K562 (cell line): ENCODE data around the gene WBP1L. TPM values are rescaled to one million over a fixed set of nuclear protein-coding genes. Genes with fewer than 3 reads are reported as not detected.

Experiments
- ATAC-seq: fragments of 200-7000 bp; cut with Tn5 transposase; 3 replicates; pipeline ENCODE4 v1.9.1; 2020; ENCODE audit warnings: moderate library complexity
- BruUV-seq: library from RNA; stranded (reverse); fragments of 400-500 nt; replicated peaks from 2 replicates; lab custom pipeline; 2021; lab: Mats Ljungman, UMichigan
- CTCF ChIA-PET: fragments of 300-600 bp; formaldehyde crosslinking; extraction: SDS; loops from one replicate; lab custom pipeline; 2021; ENCODE audit warnings: low intra/inter-chr PET ratio; lab: Yijun Ruan, JAX
- POLR2A ChIA-PET: fragments of 300-600, 350-650 bp; sonication (Branson Sonifier 250); formaldehyde crosslinking; extraction: SDS; loops from one replicate; lab custom pipeline; 2021; ENCODE audit warnings: antibody characterized with exemption, inconsistent platforms; lab: Yijun Ruan, JAX
- DNase-seq, 4 experiments: peaks; one replicate each; pipeline versions ENCODE4 v3.0.0 to v3.0.0-alpha.2; 2011 to 2018; ENCODE audit warnings: low spot score in 3 of 4, mixed read lengths in 3 of 4; ENCODE audit errors: extremely low read depth in 1 of 4
- FAIRE-seq: peaks from 2 replicates; lab custom pipeline; 2011; peaks lifted over from hg19 to GRCh38; lab: Jason Lieb, UNC
- H2AFZ ChIP-seq: 2 replicates; pipeline ENCODE4 v1.6.0; 2011; ENCODE audit warnings: low read depth, low read length, control low read depth, inconsistent platforms
- H3K27ac ChIP-seq: fragments of 200-600 bp; 3 replicates; pipeline ENCODE4 v1.8.0; 2011; ENCODE audit warnings: low read depth, mild to moderate bottlenecking, control low read depth, inconsistent platforms, low read length, moderate library complexity, mixed read lengths; ENCODE audit errors: extremely low read depth
- H3K27me3 ChIP-seq, 2 experiments: fragments of 300-600 bp in 1 of 2; 2 replicates in 1 of 2; 3 replicates in 1 of 2; pipeline versions ENCODE4 v1.6.0 to v1.8.0; 2011; ENCODE audit warnings: inconsistent platforms in 2 of 2, low read length in 2 of 2, mild to moderate bottlenecking in 1 of 2, mixed read lengths in 1 of 2, moderate library complexity in 1 of 2; ENCODE audit not compliant: control insufficient read depth in 2 of 2, insufficient read depth in 2 of 2
- H3K36me3 ChIP-seq: fragments of 300-600 bp; 3 replicates; pipeline ENCODE4 v1.8.0; 2011; ENCODE audit warnings: mild to moderate bottlenecking, low read length, inconsistent platforms; ENCODE audit not compliant: control insufficient read depth, insufficient read depth
- H3K4me1 ChIP-seq, 2 experiments: fragments of 200-600 bp in 1 of 2; replicated peaks in 1 of 2; 2 replicates in 1 of 2; 3 replicates in 1 of 2; pipeline versions ENCODE4 v1.5.1 to v1.8.0; 2011; ENCODE audit warnings: inconsistent platforms in 2 of 2, low read length in 2 of 2, mild to moderate bottlenecking in 1 of 2, mixed read lengths in 1 of 2, moderate library complexity in 1 of 2; ENCODE audit not compliant: control insufficient read depth in 2 of 2, insufficient read depth in 2 of 2
- H3K4me2 ChIP-seq: 2 replicates; pipeline ENCODE4 v1.6.1; 2011; ENCODE audit warnings: low read length, control low read depth, inconsistent platforms, mixed read lengths; ENCODE audit not compliant: insufficient read depth
- H3K4me3 ChIP-seq: fragments of 200-600 bp; sonication (generic), shearing (Covaris generic); 2 replicates; pipeline ENCODE4 v1.5.1; 2016; ENCODE audit warnings: control low read depth, inconsistent platforms
- H3K79me2 ChIP-seq: fragments of 200-600 bp; 3 replicates; pipeline ENCODE4 v1.8.0; 2011; ENCODE audit warnings: low read length, inconsistent platforms; ENCODE audit not compliant: control insufficient read depth, insufficient read depth
- H3K9ac ChIP-seq, 2 experiments: 2 replicates each; pipeline versions ENCODE4 v1.6.0 to v1.6.1; 2011; ENCODE audit warnings: low read depth in 2 of 2, low read length in 2 of 2, control low read depth in 1 of 2, inconsistent platforms in 1 of 2, mild to moderate bottlenecking in 1 of 2, mixed read lengths in 1 of 2; ENCODE audit not compliant: insufficient read depth in 1 of 2
- H3K9me1 ChIP-seq: one replicate; pipeline ENCODE4 v1.6.0; 2011; ENCODE audit warnings: inconsistent platforms, mild to moderate bottlenecking, low read length, moderate library complexity; ENCODE audit not compliant: control insufficient read depth, insufficient read depth
- H3K9me3 ChIP-seq: replicated peaks from 2 replicates; pipeline ENCODE4 v1.5.1; 2011; ENCODE audit warnings: low read depth, low read length, inconsistent platforms; ENCODE audit not compliant: control insufficient read depth, insufficient read depth
- H4K20me1 ChIP-seq: replicated peaks from 2 replicates; pipeline ENCODE4 v1.6.1; 2011; ENCODE audit warnings: low read length, inconsistent platforms, mixed read lengths; ENCODE audit not compliant: control insufficient read depth, insufficient read depth
- ZBTB7A ChIP-seq: IDR thresholded peaks from 2 replicates; pipeline ENCODE4 v1.6.1; 2011; ENCODE audit warnings: low read depth, mild to moderate bottlenecking, low read length, moderate library complexity, borderline replicate concordance; ENCODE audit not compliant: control insufficient read depth
- ZBTB8A ChIP-seq: fragments of 450-650 bp; IDR thresholded peaks from 2 replicates; pipeline ENCODE4 v1.6.1; 2018; ENCODE audit warnings: mild to moderate bottlenecking, moderate library complexity; ENCODE audit not compliant: partially characterized antibody
- ZNF133 ChIP-seq: fragments of 250-450 bp; sonication (Bioruptor Pico); IDR thresholded peaks from 2 replicates; pipeline ENCODE4 v1.4.0; 2020; ENCODE audit warnings: mild to moderate bottlenecking
- ZNF217 ChIP-seq: sonication (generic); formaldehyde crosslinking; IDR thresholded peaks from 2 replicates; pipeline ENCODE4 v1.8.0; 2022; ENCODE audit warnings: mild to moderate bottlenecking, missing genetic modification reagents
- ZNF316 ChIP-seq: fragments of 450-650 bp; IDR thresholded peaks from 2 replicates; pipeline ENCODE4 v1.6.1; 2016
- whole genome bisulfite sequencing: fragments of 100-300 bp; shearing (Covaris generic); methylation state at CpG from one replicate; pipeline ENCODE4 v1.1.6; 2016; ENCODE audit warnings: low coverage, mixed read lengths; ENCODE audit not compliant: insufficient coverage; ENCODE audit errors: missing lambda C conversion rate; 5-methylcytosine and 5-hydroxymethylcytosine counted together
- in situ Hi-C: fragments of 300-500 bp; cut with MboI; formaldehyde crosslinking; loops from 4 replicates; pipeline ENCODE4 v1.15.0; 2018; ENCODE audit warnings: inconsistent platforms, mixed read lengths
- intact Hi-C: fragments of 100-400 bp; cut with micrococcal nuclease; formaldehyde crosslinking; loops from 2 replicates; pipeline ENCODE4 v1.14.2; 2022
- polyA plus RNA-seq, 8 experiments: library from polyadenylated mRNA; depleted of rRNA in 4 of 8; stranded (reverse) in 5 of 8; unstranded in 3 of 8; fragments of >200 nt; fragmentation: Nextera tagmentation in 2 of 8; fragmentation: Illumina TruSeq in 1 of 8; extraction: Ambion mirVana in 2 of 8; extraction: Trizol in 1 of 8; gene quantifications; 2 replicates each; pipeline versions ENCODE4 v1.2.1 to v1.2.3, GENCODE V29; 2011 to 2014; ENCODE audit warnings: inconsistent platforms in 1 of 8, missing spikeins in 1 of 8
- total RNA-seq, 7 experiments: library from RNA; depleted of rRNA in 6 of 7; stranded (reverse); fragments of >200 nt in 6 of 7; fragmentation: Illumina TruSeq in 2 of 7; extraction: Trizol in 2 of 7; gene quantifications; 2 replicates each; pipeline versions ENCODE4 v1.2.1 to v1.2.3, GENCODE V29; 2011 to 2021; ENCODE audit warnings: low replicate concordance in 1 of 7

WBP1L gene
- total and polyA plus RNA-seq, 9 of the 15 experiments (the other 6 are each of a cell fraction or from before 2014, with no cell fraction given) = 3.2 to 14.4 (median 11.3) TPM

GRCh38 chr10:102780527-102780808 is 36.7 kb downstream of the WBP1L start:
- no peaks in the 10 kb centered on the region for H3K27me3 ChIP-seq
- intact Hi-C loops (no loop called here), in situ Hi-C loops (no loop called here)
- ATAC-seq (no peak), FAIRE-seq (no peak), DNase-seq (no peak)
- POLR2A ChIA-PET = interaction anchor here (0.7 kb wide), 1 partner anchor 14 kb away, joined by 4 read pairs; no protein-coding TSS in a partner anchor
- peak overlapping the region; percentile 52; the same call in 1 of the 2 replicates for H3K4me2 ChIP-seq
- H4K20me1 ChIP-seq = no peaks in the 10 kb centered on the region
- CTCF ChIA-PET = no interaction called here
- no peak overlapping the region for H2AFZ ChIP-seq
- no TSS peak for BruUV-seq
- H3K9ac ChIP-seq = no peak overlapping the region
- H3K9me1 ChIP-seq = no peaks in the 10 kb centered on the region
- peaks cover 4% of the 10 kb centered on the region; the same call in 1 of the 3 replicates for H3K36me3 ChIP-seq
- 100% methylated on average over 1 of the region's 1 CpG for WGBS
- no peak overlapping the region for H3K27ac ChIP-seq
- no peak overlapping the region for H3K4me3 ChIP-seq
- H3K79me2 ChIP-seq = peaks cover 41% of the 10 kb centered on the region
- TF ChIP-seq ZNF217 (CRISPR knock-in tag) (no peak), ZBTB7A (no peak), ZBTB8A (no peak), ZNF133 (CRISPR knock-in tag) (no peak), ZNF316 (peak; percentile 79)
- no peaks in the 10 kb centered on the region for H3K9me3 ChIP-seq
- peaks cover 51 to 66% of the 10 kb centered on the region in 2 experiments for H3K4me1 ChIP-seq
